ENCODE results near the gene SLC39A11. TPM values are rescaled to one million over a fixed set of nuclear protein-coding genes. Genes with fewer than 3 reads are reported as not detected.

Gene SLC39A11
- total and polyA plus RNA-seq, 2 of the 13 experiments (the other 11 are each of a cell fraction or from before 2014, with no cell fraction given), result 17.2 to 31.5 TPM

- TF ChIP-seq ZNF644 (CRISPR knock-in tag; IDR thresholded peaks at IDR 0.05; ENCODE audit: low read depth) (peak; percentile 66; the same call in 1 of the 2 replicates), SOX13 (IDR thresholded peaks at IDR 0.05) (no peak), SOX13 (CRISPR knock-in tag; conservative IDR thresholded peaks at IDR 0.05 in 1 of 2, IDR thresholded peaks at IDR 0.05 in 1 of 2) (0 out of 4 replicates have a peak, but pooled peaks of 1 of the 2 experiments have one; percentile 16), ZNF773 (CRISPR knock-in tag; IDR thresholded peaks at IDR 0.05; ENCODE audit: borderline replicate concordance) (no peak), HNF4A (CRISPR knock-in tag; IDR thresholded peaks at IDR 0.05) (peak; percentile 89), MED1 (CRISPR knock-in tag; IDR thresholded peaks at IDR 0.05) (0 out of 2 replicates have a peak, but pooled peaks have one; percentile 16), MLX (CRISPR knock-in tag; IDR thresholded peaks at IDR 0.05) (no peak), ZBTB8A (CRISPR knock-in tag; IDR thresholded peaks at IDR 0.05; ENCODE audit: borderline replicate concordance, low read depth) (no peak), FOXC1 (CRISPR knock-in tag; IDR thresholded peaks at IDR 0.05; ENCODE audit: borderline replicate concordance) (no peak), ZKSCAN1 (IDR thresholded peaks at IDR 0.05; ENCODE audit: low read length) (no peak), MNT (IDR thresholded peaks at IDR 0.05) (no peak), ZC3H13 (CRISPR knock-in tag; IDR thresholded peaks at IDR 0.05) (no peak), ZNF780A (CRISPR knock-in tag; IDR thresholded peaks at IDR 0.05) (no peak), CHD4 (IDR thresholded peaks at IDR 0.05; ENCODE audit: borderline replicate concordance, low read length) (peak; percentile 65; the same call in 1 of the 2 replicates), DMTF1 (CRISPR knock-in tag; IDR thresholded peaks at IDR 0.05) (no peak), ZNF629 (CRISPR knock-in tag; conservative IDR thresholded peaks at IDR 0.05) (0 out of 2 replicates have a peak, but pooled peaks have one; percentile 10), SRY (CRISPR knock-in tag; IDR thresholded peaks at IDR 0.05) (no peak), ZXDC (CRISPR knock-in tag; IDR thresholded peaks at IDR 0.05) (no peak), ZNF770 (CRISPR knock-in tag; IDR thresholded peaks at IDR 0.05) (no peak), ZNF747 (CRISPR knock-in tag; IDR thresholded peaks at IDR 0.05; ENCODE audit: borderline replicate concordance) (no peak), ZNF572 (CRISPR knock-in tag; IDR thresholded peaks at IDR 0.05) (no peak), MAFK (conservative IDR thresholded peaks at IDR 0.05 in 1 of 2, IDR thresholded peaks at IDR 0.05 in 1 of 2; ENCODE audit: low read length in 2 of 2) (no peak)
Measured at GRCh38 chr17:73030501-73030921, 62.0 kb downstream of the SLC39A11 start (continued).

Data from HepG2 (cell line).